Fibroblast of pulmonary artery (primary cell): ENCODE measurements around the gene KIAA0232.

ENCODE experiments used
- DNase-seq: peaks from one replicate; pipeline ENCODE4 v3.0.0-alpha.2; 2010; ENCODE audit warnings: low read depth
- H3K4me3 ChIP-seq: replicated peaks from 2 replicates; pipeline ENCODE4 v1.5.1; 2011; ENCODE audit warnings: low read depth, mild to moderate bottlenecking, control low read depth, low read length, moderate library complexity
- CTCF ChIP-seq: IDR thresholded peaks from 2 replicates; pipeline ENCODE4 v1.5.1; 2011; ENCODE audit warnings: mild to moderate bottlenecking, control low read depth, low read length, inconsistent platforms; ENCODE audit errors: missing control alignments

Gene KIAA0232

GRCh38 chr4:6893449-6894085 is 111.0 kb downstream of the KIAA0232 start:
- no peak for DNase-seq
- TF ChIP-seq CTCF, result no peak
- H3K4me3 ChIP-seq, result no peak overlapping the region

GRCh38 chr4:6894086-6894478 is 111.6 kb downstream of the KIAA0232 start:
- no peak for DNase-seq
- TF ChIP-seq CTCF, result no peak
- H3K4me3 ChIP-seq, result no peak overlapping the region

GRCh38 chr4:6894528-6895498 is 112.3 kb downstream of the KIAA0232 start:
- DNase-seq, result no peak
- TF ChIP-seq CTCF, result no peak
- no peak overlapping the region for H3K4me3 ChIP-seq

- H3K4me3 ChIP-seq, result no peak overlapping the region
- TF ChIP-seq CTCF, result no peak
- DNase-seq, result no peak
Measured at GRCh38 chr4:6896035-6896434, 113.5 kb downstream of the KIAA0232 start.

DNA sequence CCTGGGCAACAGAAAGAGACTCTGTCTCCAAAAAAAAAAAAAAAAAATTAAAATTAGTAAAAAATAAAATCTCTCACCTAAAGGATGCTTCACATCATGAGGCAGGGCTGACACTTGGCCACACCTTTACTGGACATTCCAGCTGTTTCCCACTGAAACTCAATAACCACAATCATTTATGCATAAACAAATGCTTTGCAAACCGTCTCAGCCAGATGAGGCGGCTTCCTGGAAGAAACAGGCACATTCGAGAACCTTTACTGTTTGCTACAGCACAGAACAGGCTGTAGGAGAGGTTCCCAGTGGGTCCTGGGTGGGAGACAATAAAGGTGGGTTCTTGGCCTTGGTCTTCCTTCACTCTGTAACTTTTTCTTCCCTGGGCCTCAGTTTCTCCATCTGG is 116.2 kb downstream of the KIAA0232 start:
- no peak overlapping the region for H3K4me3 ChIP-seq
- no peak for DNase-seq
- TF ChIP-seq CTCF, result no peak

GRCh38 chr4:6900181-6900812 is 117.8 kb downstream of the KIAA0232 start:
- no peak for DNase-seq
- no peak overlapping the region for H3K4me3 ChIP-seq
- TF ChIP-seq CTCF, result no peak
